MM.1S (cell line): ENCODE results near the gene ZCCHC7.

ENCODE experiments used
- DNase-seq: peaks from one replicate; pipeline ENCODE4 v3.0.0-alpha.2; 2015
- H2AFZ ChIP-seq: fragments of 300-600 bp; sonication (generic); 2 replicates; pipeline ENCODE4 v1.6.0; 2016; ENCODE audit warnings: antibody characterized with exemption, low read length
- H3F3A ChIP-seq: fragments of 300-600 bp; sonication (generic); 2 replicates; pipeline ENCODE4 v1.6.1; 2016; ENCODE audit warnings: mild to moderate bottlenecking, antibody characterized with exemption, low read length, moderate library complexity, mixed read lengths; ENCODE audit not compliant: insufficient read depth
- H3K27ac ChIP-seq: fragments of 300-600 bp; sonication (generic); 2 replicates; pipeline ENCODE4 v1.5.1; 2016; ENCODE audit warnings: mild to moderate bottlenecking, low read length
- H3K27me3 ChIP-seq: fragments of 300-600 bp; sonication (generic); replicated peaks from 2 replicates; pipeline ENCODE4 v1.6.0; 2016; ENCODE audit warnings: low read length; ENCODE audit not compliant: insufficient read depth
- H3K36me3 ChIP-seq: fragments of 300-600 bp; sonication (generic); replicated peaks from 2 replicates; pipeline ENCODE4 v1.6.1; 2016; ENCODE audit warnings: mild to moderate bottlenecking, low read length, mixed read lengths; ENCODE audit not compliant: insufficient read depth
- H3K4me1 ChIP-seq: fragments of 300-600 bp; sonication (generic); 2 replicates; pipeline ENCODE4 v1.6.1; 2016; ENCODE audit warnings: low read length, mixed read lengths
- H3K4me2 ChIP-seq: fragments of 300-600 bp; sonication (generic); 2 replicates; pipeline ENCODE4 v1.6.0; 2016; ENCODE audit warnings: low read depth, low read length
- H3K4me3 ChIP-seq: fragments of 300-600 bp; sonication (generic); 2 replicates; pipeline ENCODE4 v1.5.1; 2016; ENCODE audit warnings: low read length, mixed read lengths
- H3K79me2 ChIP-seq: fragments of 300-600 bp; sonication (generic); 2 replicates; pipeline ENCODE4 v1.6.1; 2016; ENCODE audit warnings: mixed run types, low read length, mixed read lengths
- H3K9ac ChIP-seq: fragments of 300-600 bp; sonication (generic); 2 replicates; pipeline ENCODE4 v1.6.1; 2016; ENCODE audit warnings: low read length, mixed read lengths
- H3K9me2 ChIP-seq: fragments of 300-600 bp; sonication (generic); replicated peaks from 2 replicates; pipeline ENCODE4 v1.6.1; 2016; ENCODE audit warnings: mild to moderate bottlenecking, low read length, mixed read lengths; ENCODE audit not compliant: insufficient read depth
- H3K9me3 ChIP-seq: fragments of 300-600 bp; sonication (generic); replicated peaks from 2 replicates; pipeline ENCODE4 v1.6.1; 2016; ENCODE audit warnings: mild to moderate bottlenecking, low read length, mixed read lengths; ENCODE audit not compliant: insufficient read depth
- H4K20me1 ChIP-seq: fragments of 300-600 bp; sonication (generic); 2 replicates; pipeline ENCODE4 v1.6.1; 2016; ENCODE audit warnings: mild to moderate bottlenecking, low read length, moderate library complexity, mixed read lengths; ENCODE audit not compliant: insufficient read depth
- CTCF ChIP-seq: fragments of 300-600 bp; sonication (generic); IDR thresholded peaks from 2 replicates; pipeline ENCODE4 v1.5.1; 2016; ENCODE audit warnings: antibody characterized with exemption, low read length, mixed read lengths
- EZH2 ChIP-seq: fragments of 300-600 bp; sonication (generic); optimal IDR thresholded peaks from 2 replicates; pipeline ENCODE3; 2017; ENCODE audit warnings: low read depth, mild to moderate bottlenecking, antibody characterized with exemption, low read length, mixed read lengths
- EZH2phosphoT487 ChIP-seq: fragments of 300-600 bp; sonication (generic); IDR thresholded peaks from 2 replicates; pipeline ENCODE4 v1.6.1; 2018; ENCODE audit warnings: antibody characterized with exemption, low read length

Gene ZCCHC7

DNA sequence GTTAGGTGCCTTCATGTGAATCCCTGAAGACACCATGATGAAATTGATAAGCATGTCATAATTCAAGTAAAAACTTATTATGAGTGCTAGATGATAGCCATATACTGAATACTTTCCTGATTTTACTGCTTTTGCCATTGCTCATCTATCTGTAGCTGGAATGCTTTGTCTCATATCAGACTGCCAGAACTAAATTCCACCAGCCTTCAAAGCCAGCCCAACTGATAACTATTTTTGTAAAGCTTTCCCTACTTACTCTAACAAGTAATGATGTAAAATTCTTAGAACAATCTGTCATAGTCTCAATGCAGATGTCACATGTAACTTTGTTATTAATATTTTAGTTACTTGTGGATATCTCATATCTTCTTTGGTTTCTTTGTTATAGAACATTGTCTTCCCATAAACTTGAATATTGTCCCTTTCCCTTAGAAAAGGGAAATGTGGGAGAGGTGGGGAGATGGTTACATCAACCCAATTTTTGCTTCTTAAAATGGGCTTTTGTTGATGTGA lies 128.3 kb downstream of the ZCCHC7 start:
- Histone ChIP-seq H3K4me1 (no peaks in the 10 kb centered on the region), H3F3A (no peaks in the 10 kb centered on the region), H3K27ac (no peak overlapping the region), H4K20me1 (no peaks in the 10 kb centered on the region), H2AFZ (no peak overlapping the region), H3K9ac (no peak overlapping the region), H3K27me3 (no peaks in the 10 kb centered on the region), H3K4me2 (no peak overlapping the region), H3K79me2 (no peaks in the 10 kb centered on the region), H3K4me3 (no peak overlapping the region), H3K9me3 (no peaks in the 10 kb centered on the region), H3K9me2 (no peaks in the 10 kb centered on the region), H3K36me3 (no peaks in the 10 kb centered on the region)
- TF ChIP-seq EZH2phosphoT487 = no peak
- no peak for TF ChIP-seq CTCF
- TF ChIP-seq EZH2 = no peak
- no peak for DNase-seq

DNA sequence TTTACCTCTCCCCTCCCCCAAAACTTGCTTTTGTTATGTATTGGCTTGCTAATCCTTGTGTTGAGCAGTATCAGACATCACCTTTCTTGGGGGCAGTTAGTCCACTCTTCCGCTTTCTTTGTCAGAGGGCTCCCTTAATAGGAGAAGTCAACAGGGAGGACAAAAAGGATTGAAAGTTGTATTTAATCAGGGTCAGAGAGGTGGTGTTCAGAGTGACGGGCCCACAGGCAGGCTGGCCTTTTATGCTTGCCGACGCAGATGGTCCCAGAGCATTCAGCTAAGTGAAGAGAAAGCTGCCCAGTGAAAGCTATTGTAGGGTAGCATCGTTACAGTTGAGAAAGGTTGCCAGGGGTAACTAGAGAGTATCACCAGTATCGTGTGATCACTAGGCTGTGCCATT lies 131.1 kb downstream of the ZCCHC7 start:
- Histone ChIP-seq H3K9ac (no peak overlapping the region), H2AFZ (no peak overlapping the region), H3K79me2 (no peaks in the 10 kb centered on the region), H3K27me3 (no peaks in the 10 kb centered on the region), H4K20me1 (no peaks in the 10 kb centered on the region), H3K36me3 (no peaks in the 10 kb centered on the region), H3K9me2 (no peaks in the 10 kb centered on the region), H3K4me1 (no peaks in the 10 kb centered on the region), H3K4me3 (no peak overlapping the region), H3F3A (no peaks in the 10 kb centered on the region), H3K27ac (no peak overlapping the region), H3K9me3 (no peaks in the 10 kb centered on the region), H3K4me2 (no peak overlapping the region)
- no peak for DNase-seq
- TF ChIP-seq EZH2 (no peak), EZH2phosphoT487 (no peak), CTCF (no peak)

- no peaks in the 10 kb centered on the region for H4K20me1 ChIP-seq
- H3K9ac ChIP-seq = no peak overlapping the region
- no peak for DNase-seq
- TF ChIP-seq EZH2phosphoT487 (no peak), CTCF (no peak), EZH2 (no peak)
- H3K9me3 ChIP-seq = no peaks in the 10 kb centered on the region
- H3K27me3 ChIP-seq = no peaks in the 10 kb centered on the region
- H3F3A ChIP-seq = no peaks in the 10 kb centered on the region
- H3K79me2 ChIP-seq = no peaks in the 10 kb centered on the region
- H3K4me3 ChIP-seq = no peak overlapping the region
- no peak overlapping the region for H3K4me2 ChIP-seq
- no peaks in the 10 kb centered on the region for H3K9me2 ChIP-seq
- no peaks in the 10 kb centered on the region for H3K36me3 ChIP-seq
- H3K4me1 ChIP-seq = no peaks in the 10 kb centered on the region
- H2AFZ ChIP-seq = no peak overlapping the region
- no peak overlapping the region for H3K27ac ChIP-seq
Measured at GRCh38 chr9:37253377-37253937, 133.1 kb downstream of the ZCCHC7 start.
